Type B pancreatic cell (in vitro differentiated cells): ENCODE measurements around the gene NBPF8. TPM values are rescaled to one million over a fixed set of nuclear protein-coding genes. Genes with fewer than 3 reads are reported as not detected.
"Not testable (repeated sequence)": the region's sequence is repeated elsewhere in the genome, so short reads cannot be mapped to it uniquely, and the experiment has no call there.

Experiments used
- DNase-seq: peaks from one replicate; pipeline ENCODE4 v3.0.0; 2021; ENCODE audit warnings: mixed read lengths; ENCODE audit not compliant: unreplicated experiment; ENCODE audit errors: extremely low spot score
- H3K27ac Mint-ChIP-seq: 2 replicates; pipeline ENCODE4 v1.8.0; 2021; ENCODE audit warnings: mild to moderate bottlenecking, mixed read lengths
- H3K27me3 Mint-ChIP-seq: 2 replicates; pipeline ENCODE4 v1.8.0; 2021; ENCODE audit warnings: mixed read lengths
- H3K36me3 Mint-ChIP-seq: 2 replicates; pipeline ENCODE4 v1.8.0; 2021; ENCODE audit warnings: mixed read lengths
- H3K4me1 Mint-ChIP-seq: one replicate; pipeline ENCODE4 v1.8.0; 2021; ENCODE audit warnings: mixed read lengths; ENCODE audit not compliant: unreplicated experiment
- H3K4me3 Mint-ChIP-seq: 2 replicates; pipeline ENCODE4 v1.8.0; 2021; ENCODE audit warnings: mild to moderate bottlenecking, mixed read lengths
- H3K9me3 Mint-ChIP-seq: 2 replicates; pipeline ENCODE4 v1.8.0; 2021; ENCODE audit warnings: mixed read lengths
- total RNA-seq: library from RNA; stranded (reverse); gene quantifications from 2 replicates; pipeline ENCODE4 v1.2.1, GENCODE V29; 2021; ENCODE audit warnings: low replicate concordance
- TF ChIP-seq, protein P1 (sequence below): fragments of 200-600 bp; sonication (generic); conservative IDR thresholded peaks from 2 replicates; pipeline ENCODE4 v1.5.0; 2021; ENCODE audit warnings: antibody characterized with exemption, mild to moderate bottlenecking

The NBPF8 gene
- total RNA-seq, 1 donor from 2014 or later, result 21.5 TPM

DNA sequence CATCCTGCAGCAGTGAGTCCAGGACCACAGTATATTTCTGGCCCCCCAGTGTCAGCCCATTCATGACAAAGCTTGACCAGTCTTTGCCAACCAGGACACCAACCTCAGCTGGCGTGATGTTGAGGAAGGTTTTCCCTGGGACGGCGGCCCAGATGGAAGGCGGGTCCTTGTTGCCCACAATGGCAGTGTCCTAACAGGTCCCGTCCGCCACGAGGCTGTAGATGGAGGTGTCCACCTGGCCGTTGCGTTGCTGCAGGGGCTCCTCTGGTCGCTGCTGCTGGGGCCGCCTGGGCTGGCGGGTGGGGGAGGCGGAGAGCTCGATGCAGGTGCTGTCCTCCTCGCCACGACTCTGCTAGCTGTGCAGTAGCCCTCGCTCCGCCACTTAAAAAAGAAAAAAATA lies 19.0 kb downstream of the NBPF8 start:
- H3K9me3 Mint-ChIP-seq, H3K36me3 Mint-ChIP-seq, H3K4me1 Mint-ChIP-seq, H3K4me3 Mint-ChIP-seq, DNase-seq, H3K27me3 Mint-ChIP-seq, H3K27ac Mint-ChIP-seq: not testable (repeated sequence)

DNA sequence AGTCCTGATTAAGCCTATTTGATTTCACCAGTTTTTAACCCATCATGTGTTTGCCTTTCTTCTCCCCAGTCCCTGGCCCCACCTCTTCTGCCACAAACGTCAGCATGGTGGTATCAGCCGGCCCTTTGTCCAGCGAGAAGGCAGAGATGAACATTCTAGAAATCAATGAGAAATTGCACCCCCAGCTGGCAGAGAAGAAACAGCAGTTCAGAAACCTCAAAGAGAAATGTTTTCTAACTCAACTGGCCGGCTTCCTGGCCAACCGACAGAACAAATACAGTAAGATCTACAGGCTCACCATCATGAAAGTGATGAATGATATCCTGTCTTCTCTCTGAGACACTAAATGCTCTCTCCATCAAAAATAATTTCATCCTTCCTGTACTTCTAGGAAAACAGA lies 34.3 kb downstream of the NBPF8 start:
- H3K36me3 Mint-ChIP-seq, H3K4me1 Mint-ChIP-seq, H3K9me3 Mint-ChIP-seq, H3K4me3 Mint-ChIP-seq, H3K27me3 Mint-ChIP-seq, H3K27ac Mint-ChIP-seq, DNase-seq: not testable (repeated sequence)
- TF ChIP-seq, protein P1, sequence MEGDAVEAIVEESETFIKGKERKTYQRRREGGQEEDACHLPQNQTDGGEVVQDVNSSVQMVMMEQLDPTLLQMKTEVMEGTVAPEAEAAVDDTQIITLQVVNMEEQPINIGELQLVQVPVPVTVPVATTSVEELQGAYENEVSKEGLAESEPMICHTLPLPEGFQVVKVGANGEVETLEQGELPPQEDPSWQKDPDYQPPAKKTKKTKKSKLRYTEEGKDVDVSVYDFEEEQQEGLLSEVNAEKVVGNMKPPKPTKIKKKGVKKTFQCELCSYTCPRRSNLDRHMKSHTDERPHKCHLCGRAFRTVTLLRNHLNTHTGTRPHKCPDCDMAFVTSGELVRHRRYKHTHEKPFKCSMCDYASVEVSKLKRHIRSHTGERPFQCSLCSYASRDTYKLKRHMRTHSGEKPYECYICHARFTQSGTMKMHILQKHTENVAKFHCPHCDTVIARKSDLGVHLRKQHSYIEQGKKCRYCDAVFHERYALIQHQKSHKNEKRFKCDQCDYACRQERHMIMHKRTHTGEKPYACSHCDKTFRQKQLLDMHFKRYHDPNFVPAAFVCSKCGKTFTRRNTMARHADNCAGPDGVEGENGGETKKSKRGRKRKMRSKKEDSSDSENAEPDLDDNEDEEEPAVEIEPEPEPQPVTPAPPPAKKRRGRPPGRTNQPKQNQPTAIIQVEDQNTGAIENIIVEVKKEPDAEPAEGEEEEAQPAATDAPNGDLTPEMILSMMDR, result peak; percentile 42

Other genes with a start within 250 kb of the NBPF8 start
- gene SEC22B, start 238.5 kb upstream of the NBPF8 start, total RNA-seq, result 24.3 and 30.0 TPM in 2 replicates